GM12865 (cell line): ENCODE data around the gene ZSCAN22.

ENCODE experiments used
- DNase-seq: peaks from one replicate; pipeline ENCODE4 v3.0.0; 2010; ENCODE audit warnings: low read depth
- H3K4me3 ChIP-seq: 2 replicates; pipeline ENCODE4 v1.5.1; 2011; ENCODE audit warnings: mild to moderate bottlenecking, low read depth, low read length, control low read depth
- CTCF ChIP-seq: IDR thresholded peaks from 2 replicates; pipeline ENCODE4 v1.5.1; 2011; ENCODE audit warnings: low read length, control low read depth, low read depth, inconsistent platforms; ENCODE audit not compliant: insufficient read depth; ENCODE audit errors: missing control alignments

ZSCAN22 gene

GRCh38 chr19:58350871-58351557 is 24.2 kb downstream of the ZSCAN22 start:
- TF ChIP-seq CTCF: no peak
- no peak overlapping the region for H3K4me3 ChIP-seq
- DNase-seq: no peak

DNA sequence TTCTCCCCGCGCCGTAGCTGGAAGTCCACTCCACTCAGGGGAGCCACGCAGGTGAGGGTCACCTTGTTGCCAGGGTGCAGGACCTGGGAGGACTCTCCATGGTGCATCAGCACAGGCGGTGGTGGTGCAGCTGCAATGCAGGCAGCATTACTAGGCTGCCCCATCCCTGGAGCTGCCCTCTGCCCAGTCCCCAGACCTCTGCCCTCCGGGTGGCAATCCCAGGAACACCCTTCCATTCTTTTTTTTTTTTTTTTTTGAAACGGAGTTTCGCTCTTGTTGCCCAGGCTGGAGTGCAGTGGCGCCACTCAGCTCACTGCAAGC is 24.7 kb downstream of the ZSCAN22 start:
- TF ChIP-seq CTCF: no peak
- no peak for DNase-seq
- no peak overlapping the region for H3K4me3 ChIP-seq

DNA sequence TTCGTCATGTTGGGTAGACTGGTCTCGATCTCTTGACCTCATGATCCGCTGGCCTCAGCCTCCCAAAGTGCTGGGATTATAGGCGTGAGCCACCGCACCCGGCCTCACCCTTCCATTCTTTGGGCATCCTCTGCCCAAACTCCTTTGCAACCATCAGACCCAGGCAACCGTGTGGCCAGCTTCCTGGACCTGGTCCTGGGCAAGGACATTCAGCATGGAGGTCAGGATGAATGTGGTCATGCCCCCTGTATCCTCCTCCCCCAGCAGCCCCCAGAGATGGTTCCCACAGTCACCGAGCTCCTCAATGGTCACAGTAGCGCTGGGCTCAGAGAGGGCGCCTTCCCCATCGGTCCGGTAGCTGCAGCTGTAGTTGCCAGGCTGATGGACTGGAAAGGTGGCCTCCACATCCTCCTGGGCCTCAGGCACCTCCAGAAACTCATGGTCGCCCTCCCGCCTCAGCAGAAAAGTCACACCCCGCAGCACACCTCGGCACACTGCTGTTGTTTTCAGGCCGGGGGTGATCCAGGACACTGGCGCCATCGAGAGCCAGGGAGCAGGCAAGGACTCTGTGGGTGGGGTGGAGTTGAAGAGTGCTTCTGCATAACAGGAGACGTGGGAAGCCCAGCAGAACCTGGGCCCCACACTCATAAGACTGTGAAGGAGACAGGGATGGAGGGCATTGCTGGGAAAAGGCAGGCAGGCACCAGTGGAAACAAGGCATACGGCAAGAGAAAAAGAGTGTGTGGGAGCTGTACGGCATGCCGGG is 25.4 kb downstream of the ZSCAN22 start:
- DNase-seq: no peak
- no peak overlapping the region for H3K4me3 ChIP-seq
- TF ChIP-seq CTCF: no peak

GRCh38 chr19:58352760-58353671 is 26.2 kb downstream of the ZSCAN22 start, which contains the start of gene A1BG:
Gene A1BG, minus strand, starts transcription at chr19:58353492. Its CDS starts 55 bp downstream, at chr19:58353437.
- TF ChIP-seq CTCF: no peak
- DNase-seq: no peak
- no peak within 1 kb of the TSS for H3K4me3 ChIP-seq

GRCh38 chr19:58353717-58354477 is 27.1 kb downstream of the ZSCAN22 start:
- DNase-seq: no peak
- no peak overlapping the region for H3K4me3 ChIP-seq
- no peak for TF ChIP-seq CTCF

- no peak for TF ChIP-seq CTCF
- DNase-seq: no peak
- no peak overlapping the region for H3K4me3 ChIP-seq
Measured at GRCh38 chr19:58354478-58355030, 27.8 kb downstream of the ZSCAN22 start.
